GM21737 (cell line): ENCODE results near the gene MT3.

Experiments used
- ATAC-seq: cut with Tn5 transposase; IDR thresholded peaks from one replicate; pipeline ENCODE4 v1.9.1; 2021; ENCODE audit warnings: mild to moderate bottlenecking, moderate library complexity; ENCODE audit not compliant: unreplicated experiment

MT3 gene

GRCh38 chr16:56628486-56629350 lies 39.4 kb downstream of the MT3 start:
- ATAC-seq, result no peak

DNA sequence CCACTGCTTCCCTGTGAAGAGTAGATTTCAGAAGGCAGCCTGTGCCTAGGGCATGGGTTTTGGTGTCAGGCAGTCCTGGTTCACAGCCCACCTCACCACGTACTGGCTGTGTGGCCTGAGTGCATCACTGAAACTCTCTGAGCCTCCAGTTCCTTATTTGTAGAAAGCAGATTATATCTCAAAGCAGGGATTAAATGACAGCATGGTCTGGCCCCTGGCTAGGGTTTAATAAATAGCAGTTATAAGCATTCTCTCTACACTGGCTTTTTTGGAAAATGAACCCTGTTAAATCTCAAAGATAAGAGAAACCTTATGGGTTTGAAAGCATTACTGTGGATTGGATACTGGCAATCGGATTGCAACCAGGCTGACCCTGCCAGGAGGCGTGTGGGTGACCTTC lies 40.2 kb downstream of the MT3 start:
- no peak for ATAC-seq

GRCh38 chr16:56630134-56630533 lies 40.8 kb downstream of the MT3 start:
- peak; percentile 60 for ATAC-seq

GRCh38 chr16:56631197-56631596 lies 41.9 kb downstream of the MT3 start:
- ATAC-seq, result no peak

GRCh38 chr16:56631832-56632155 lies 42.5 kb downstream of the MT3 start:
- no peak for ATAC-seq

- ATAC-seq, result no peak
Observed at GRCh38 chr16:56632156-56632847, 43.0 kb downstream of the MT3 start, which contains the start of gene MT1M. MT1M (plus strand) TSS chr16:56632659; CDS start chr16:56632732, 73 bp downstream.

GRCh38 chr16:56632848-56633365 lies 43.6 kb downstream of the MT3 start:
- ATAC-seq, result no peak

- ATAC-seq, result no peak
Observed at GRCh38 chr16:56633535-56633934, 44.2 kb downstream of the MT3 start.

DNA sequence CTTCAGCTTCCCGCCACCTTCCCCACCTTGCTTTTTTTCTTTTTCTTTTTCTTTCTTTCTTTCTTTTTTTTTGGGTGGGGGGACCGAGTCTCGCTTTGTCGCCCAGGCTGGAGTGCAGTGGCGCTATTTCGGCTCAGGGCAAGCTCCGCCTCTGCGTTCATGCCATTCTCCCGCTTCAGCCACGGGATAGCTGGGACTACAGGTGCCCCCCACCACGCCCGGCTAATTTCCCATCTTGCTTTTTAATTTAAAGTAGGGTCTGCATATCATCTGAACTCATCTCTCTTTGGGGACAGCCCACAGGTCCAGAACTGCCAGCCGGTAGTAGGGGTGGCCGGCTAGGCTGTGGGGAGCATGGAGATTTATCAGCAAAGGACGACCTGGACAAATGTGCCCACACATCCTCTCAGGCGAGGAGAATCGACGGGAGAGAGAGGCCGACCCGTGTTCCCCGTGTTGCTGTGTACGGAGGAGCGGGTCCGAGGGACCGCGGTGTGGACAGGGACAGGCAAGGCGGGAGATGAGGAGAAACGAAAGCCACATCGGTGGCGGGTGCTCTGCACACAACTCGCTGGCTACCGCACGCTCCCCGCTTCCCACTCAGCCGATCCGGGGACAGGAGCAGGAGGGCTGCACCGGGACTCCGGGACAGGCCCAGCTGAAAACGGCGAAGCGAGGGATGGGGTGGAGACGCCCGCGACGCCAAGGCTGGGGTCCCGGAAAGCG lies 45.5 kb downstream of the MT3 start:
- ATAC-seq, result no peak

DNA sequence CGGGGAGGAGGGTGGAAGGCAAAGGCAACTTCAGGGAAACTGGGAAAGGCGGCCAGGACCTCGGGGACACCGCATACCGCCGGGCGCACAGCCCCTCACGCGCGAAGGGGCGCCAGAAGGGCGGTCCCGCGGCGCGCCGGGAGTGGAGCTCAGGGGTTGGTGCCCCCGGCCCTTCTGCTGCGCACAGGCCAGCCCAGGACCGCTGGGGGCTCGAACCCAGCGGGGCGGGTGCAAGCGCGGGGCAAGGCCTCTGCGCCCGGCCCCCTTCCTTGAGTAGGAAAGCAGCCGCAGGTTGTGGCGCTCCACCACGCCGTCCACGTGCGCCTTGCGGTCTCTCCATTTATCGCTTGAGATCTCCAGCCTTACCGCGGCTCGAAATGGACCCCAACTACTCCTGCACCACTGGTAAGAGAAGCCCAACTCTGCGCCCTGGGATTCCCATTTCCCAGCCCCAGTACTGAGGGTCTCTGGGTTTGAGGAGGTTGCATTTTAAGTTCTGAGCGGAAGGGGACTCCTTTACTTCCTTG lies 46.2 kb downstream of the MT3 start:
- ATAC-seq, result no peak

DNA sequence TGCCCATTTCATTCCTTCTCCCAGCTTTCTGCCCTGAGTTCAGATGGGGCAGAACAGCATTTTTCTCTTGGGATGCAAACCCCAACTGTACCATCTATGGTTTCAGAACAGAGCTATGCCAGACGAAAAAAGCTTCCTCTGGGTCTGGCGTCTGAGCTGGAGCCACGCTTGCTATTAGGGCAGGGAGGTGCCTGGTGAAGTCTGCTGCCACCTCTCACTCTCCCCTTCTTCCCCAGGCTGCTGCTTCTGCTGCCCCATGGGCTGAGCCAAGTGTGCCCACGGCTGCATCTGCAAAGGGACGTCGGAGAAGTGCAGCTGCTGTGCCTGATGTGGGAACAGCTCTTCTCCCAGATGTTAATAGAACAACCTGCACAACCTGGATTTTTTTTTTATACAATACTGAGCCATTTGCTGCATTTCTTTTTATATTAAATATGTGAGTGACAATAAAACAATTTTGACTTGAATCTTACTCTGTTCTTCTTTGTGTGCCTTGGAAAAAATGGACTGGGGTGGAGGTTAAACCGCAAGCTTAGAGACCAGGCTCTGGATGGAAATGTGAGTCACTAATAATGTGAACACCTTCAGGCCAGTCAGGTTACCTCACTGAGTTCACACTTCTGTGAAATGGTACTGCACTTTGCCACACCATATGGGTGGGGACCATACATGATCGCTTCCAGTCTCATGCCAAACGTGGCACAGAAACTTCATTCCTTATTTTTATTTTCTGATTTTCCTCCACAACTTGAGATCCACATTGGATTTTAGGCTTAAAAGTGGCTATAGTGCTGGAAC lies 47.5 kb downstream of the MT3 start:
- no peak for ATAC-seq

- ATAC-seq, result no peak
Observed at GRCh38 chr16:56637814-56638750, 48.8 kb downstream of the MT3 start, which contains the start of gene MT1A. MT1A (plus strand) TSS chr16:56638666; CDS start chr16:56638739, 73 bp downstream.

- no peak for ATAC-seq
Observed at GRCh38 chr16:56639045-56639444, 49.7 kb downstream of the MT3 start.

GRCh38 chr16:56640076-56640475 lies 50.7 kb downstream of the MT3 start:
- ATAC-seq, result no peak
